ENCODE measurements around the gene CC2D2B. TPM values are rescaled to one million over a fixed set of nuclear protein-coding genes. Genes with fewer than 3 reads are reported as not detected.

Gene CC2D2B
- total RNA-seq, 1 experiment from 2014 or later, result not detected

- intact Hi-C loops (cut with micrococcal nuclease; ENCODE audit: unreplicated experiment), result no loop called here
- no peak for DNase-seq
- H3K79me2 ChIP-seq (ENCODE audit: low read depth), result no peaks in the 10 kb centered on the region
- H3K27me3 ChIP-seq (ENCODE audit: insufficient read depth, low read depth), result no peaks in the 10 kb centered on the region
- CTCF ChIA-PET, result no interaction called here
- H3F3A ChIP-seq (ENCODE audit: insufficient read depth, low read depth), result no peaks in the 10 kb centered on the region
- H3K27ac ChIP-seq, result no peak overlapping the region
- no peaks in the 10 kb centered on the region for H3K9me2 ChIP-seq (ENCODE audit: insufficient read depth)
- H4K20me1 ChIP-seq (ENCODE audit: insufficient read depth), result no peaks in the 10 kb centered on the region
- POLR2A ChIA-PET (ENCODE audit: unreplicated experiment), result no interaction called here
- BruUV-seq (replicated peaks), result no TSS peak
- TF ChIP-seq CTCF (conservative IDR thresholded peaks at IDR 0.05) (no peak), EZH2 (IDR thresholded peaks at IDR 0.05; ENCODE audit: low read depth) (no peak)
- no peak overlapping the region for H3K4me2 ChIP-seq
- H3K4me3 ChIP-seq, result no peak overlapping the region
- no peaks in the 10 kb centered on the region for H3K4me1 ChIP-seq (replicated peaks; ENCODE audit: insufficient read depth)
- H3K9me3 ChIP-seq (ENCODE audit: insufficient read depth, low read depth), result no peaks in the 10 kb centered on the region
- H2AFZ ChIP-seq, result no peak overlapping the region
- H3K36me3 ChIP-seq (ENCODE audit: low read depth), result no peaks in the 10 kb centered on the region
Observed at GRCh38 chr10:96034625-96035024, 126.8 kb downstream of the CC2D2B start.

- POLR2A ChIA-PET (ENCODE audit: unreplicated experiment), result no interaction called here
- no TSS peak for BruUV-seq (replicated peaks)
- no peak for DNase-seq
Observed at GRCh38 chr10:96038476-96039387, 131.0 kb downstream of the CC2D2B start.

GRCh38 chr10:96041146-96041545 is 133.4 kb downstream of the CC2D2B start:
- Histone ChIP-seq H3K27me3 (ENCODE audit: insufficient read depth, low read depth) (no peaks in the 10 kb centered on the region), H3K27ac (no peak overlapping the region), H3K4me3 (no peak overlapping the region), H4K20me1 (ENCODE audit: insufficient read depth) (no peaks in the 10 kb centered on the region), H3K4me2 (no peak overlapping the region), H3K9me3 (ENCODE audit: insufficient read depth, low read depth) (no peaks in the 10 kb centered on the region; the same call in 1 of the 2 replicates), H3K9me2 (ENCODE audit: insufficient read depth) (no peaks in the 10 kb centered on the region), H3K36me3 (ENCODE audit: low read depth) (no peaks in the 10 kb centered on the region), H2AFZ (no peak overlapping the region), H3F3A (ENCODE audit: insufficient read depth, low read depth) (no peaks in the 10 kb centered on the region), H3K79me2 (ENCODE audit: low read depth) (peaks cover 22% of the 10 kb centered on the region), H3K4me1 (replicated peaks; ENCODE audit: insufficient read depth) (peaks cover 15% of the 10 kb centered on the region; the same call in 1 of the 2 replicates)
- TF ChIP-seq EZH2 (IDR thresholded peaks at IDR 0.05; ENCODE audit: low read depth) (no peak), CTCF (conservative IDR thresholded peaks at IDR 0.05) (no peak)
- intact Hi-C loops (cut with micrococcal nuclease; ENCODE audit: unreplicated experiment), result loop anchor here (5.0 kb wide), 1 partner anchor 349 kb away; the partner anchor contains the start of gene TCTN3
- no peak for DNase-seq
- no TSS peak for BruUV-seq (replicated peaks)
- POLR2A ChIA-PET (ENCODE audit: unreplicated experiment), result no interaction called here
- CTCF ChIA-PET, result no interaction called here

More at GRCh38 chr10:96038476-96039387, 131.0 kb downstream of the CC2D2B start:
- H3F3A ChIP-seq (ENCODE audit: insufficient read depth, low read depth), result no peaks in the 10 kb centered on the region
- H3K27me3 ChIP-seq (ENCODE audit: insufficient read depth, low read depth), result no peaks in the 10 kb centered on the region
- no peak overlapping the region for H3K4me3 ChIP-seq
- no peak overlapping the region for H3K4me2 ChIP-seq
- H3K36me3 ChIP-seq (ENCODE audit: low read depth), result no peaks in the 10 kb centered on the region
- H3K27ac ChIP-seq, result no peak overlapping the region
- no peaks in the 10 kb centered on the region for H3K4me1 ChIP-seq (replicated peaks; ENCODE audit: insufficient read depth)
- intact Hi-C loops (cut with micrococcal nuclease; ENCODE audit: unreplicated experiment), result no loop called here
- H2AFZ ChIP-seq, result no peak overlapping the region
- H3K9me2 ChIP-seq (ENCODE audit: insufficient read depth), result no peaks in the 10 kb centered on the region
- no peaks in the 10 kb centered on the region for H3K79me2 ChIP-seq (ENCODE audit: low read depth)
- no peaks in the 10 kb centered on the region; the same call in 1 of the 2 replicates for H3K9me3 ChIP-seq (ENCODE audit: insufficient read depth, low read depth)
- no peak for TF ChIP-seq EZH2 (IDR thresholded peaks at IDR 0.05; ENCODE audit: low read depth)
- TF ChIP-seq CTCF (conservative IDR thresholded peaks at IDR 0.05), result no peak
- CTCF ChIA-PET, result no interaction called here
- no peaks in the 10 kb centered on the region for H4K20me1 ChIP-seq (ENCODE audit: insufficient read depth)

All from PC-9 (cell line).